ENCODE data around the gene ZNF384.
A peak's percentile ranks its signal among the peaks of the same experiment; 100 is the strongest.

ZNF384 gene

DNA sequence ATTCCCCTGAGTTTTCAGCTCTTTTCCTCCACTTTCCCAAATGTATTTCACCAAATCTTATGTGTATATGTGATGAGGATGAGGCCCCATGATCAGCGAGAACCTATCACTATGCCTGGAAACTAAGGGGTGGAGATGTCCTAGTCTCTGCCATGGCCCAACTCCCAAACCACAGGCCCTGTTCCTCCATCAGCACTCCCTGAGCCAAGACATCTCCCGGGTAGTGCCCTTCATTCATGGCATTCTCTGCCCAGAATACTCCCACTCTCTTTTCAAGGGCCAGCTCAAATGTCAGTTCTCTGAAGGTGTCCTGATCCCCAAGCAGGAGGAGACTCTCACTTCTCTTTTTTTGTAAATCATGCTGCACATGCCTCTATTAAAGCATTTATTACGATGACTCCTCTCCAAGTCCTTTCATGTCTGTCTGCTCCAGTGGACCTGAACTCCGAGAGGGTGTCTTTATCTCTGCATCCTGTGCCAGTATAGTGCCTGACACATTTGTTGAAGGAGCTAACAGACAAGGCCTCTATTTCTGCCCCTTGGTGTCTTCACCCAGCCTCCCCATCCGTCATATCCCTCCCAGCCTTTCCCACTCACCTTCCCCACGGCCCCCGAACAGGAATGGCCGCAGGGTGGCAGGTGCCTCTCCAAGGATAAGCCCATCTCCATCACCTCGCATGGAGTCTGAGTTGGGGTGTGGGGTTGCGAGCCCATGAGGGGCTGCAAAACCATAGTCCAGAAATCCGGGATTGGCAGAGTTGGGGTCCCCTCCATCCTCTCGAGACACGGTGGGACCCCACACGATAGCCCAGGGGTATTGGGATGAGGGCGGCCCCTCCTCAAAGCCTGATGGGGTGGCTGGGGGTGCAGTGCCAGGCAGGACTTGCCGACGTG is 7.8 kb upstream of the ZNF384 start:
- DNase-seq (ENCODE audit: low read depth) = peak; percentile 59
- TF ChIP-seq, protein P1, sequence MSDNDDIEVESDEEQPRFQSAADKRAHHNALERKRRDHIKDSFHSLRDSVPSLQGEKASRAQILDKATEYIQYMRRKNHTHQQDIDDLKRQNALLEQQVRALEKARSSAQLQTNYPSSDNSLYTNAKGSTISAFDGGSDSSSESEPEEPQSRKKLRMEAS (IDR thresholded peaks at IDR 0.05; ENCODE audit: low read depth, low read length) = no peak
- TF ChIP-seq, protein P2, sequence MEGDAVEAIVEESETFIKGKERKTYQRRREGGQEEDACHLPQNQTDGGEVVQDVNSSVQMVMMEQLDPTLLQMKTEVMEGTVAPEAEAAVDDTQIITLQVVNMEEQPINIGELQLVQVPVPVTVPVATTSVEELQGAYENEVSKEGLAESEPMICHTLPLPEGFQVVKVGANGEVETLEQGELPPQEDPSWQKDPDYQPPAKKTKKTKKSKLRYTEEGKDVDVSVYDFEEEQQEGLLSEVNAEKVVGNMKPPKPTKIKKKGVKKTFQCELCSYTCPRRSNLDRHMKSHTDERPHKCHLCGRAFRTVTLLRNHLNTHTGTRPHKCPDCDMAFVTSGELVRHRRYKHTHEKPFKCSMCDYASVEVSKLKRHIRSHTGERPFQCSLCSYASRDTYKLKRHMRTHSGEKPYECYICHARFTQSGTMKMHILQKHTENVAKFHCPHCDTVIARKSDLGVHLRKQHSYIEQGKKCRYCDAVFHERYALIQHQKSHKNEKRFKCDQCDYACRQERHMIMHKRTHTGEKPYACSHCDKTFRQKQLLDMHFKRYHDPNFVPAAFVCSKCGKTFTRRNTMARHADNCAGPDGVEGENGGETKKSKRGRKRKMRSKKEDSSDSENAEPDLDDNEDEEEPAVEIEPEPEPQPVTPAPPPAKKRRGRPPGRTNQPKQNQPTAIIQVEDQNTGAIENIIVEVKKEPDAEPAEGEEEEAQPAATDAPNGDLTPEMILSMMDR (IDR thresholded peaks at IDR 0.05; ENCODE audit: low read depth, low read length) = no peak
- no peak for TF ChIP-seq MYC (IDR thresholded peaks at IDR 0.05; ENCODE audit: low read depth, low read length)
- no peak for TF ChIP-seq POLR2A (IDR thresholded peaks at IDR 0.05; ENCODE audit: extremely low read depth, insufficient read length)
- H3K4me3 ChIP-seq (ENCODE audit: low read depth, low read length) = no peak overlapping the region

DNA sequence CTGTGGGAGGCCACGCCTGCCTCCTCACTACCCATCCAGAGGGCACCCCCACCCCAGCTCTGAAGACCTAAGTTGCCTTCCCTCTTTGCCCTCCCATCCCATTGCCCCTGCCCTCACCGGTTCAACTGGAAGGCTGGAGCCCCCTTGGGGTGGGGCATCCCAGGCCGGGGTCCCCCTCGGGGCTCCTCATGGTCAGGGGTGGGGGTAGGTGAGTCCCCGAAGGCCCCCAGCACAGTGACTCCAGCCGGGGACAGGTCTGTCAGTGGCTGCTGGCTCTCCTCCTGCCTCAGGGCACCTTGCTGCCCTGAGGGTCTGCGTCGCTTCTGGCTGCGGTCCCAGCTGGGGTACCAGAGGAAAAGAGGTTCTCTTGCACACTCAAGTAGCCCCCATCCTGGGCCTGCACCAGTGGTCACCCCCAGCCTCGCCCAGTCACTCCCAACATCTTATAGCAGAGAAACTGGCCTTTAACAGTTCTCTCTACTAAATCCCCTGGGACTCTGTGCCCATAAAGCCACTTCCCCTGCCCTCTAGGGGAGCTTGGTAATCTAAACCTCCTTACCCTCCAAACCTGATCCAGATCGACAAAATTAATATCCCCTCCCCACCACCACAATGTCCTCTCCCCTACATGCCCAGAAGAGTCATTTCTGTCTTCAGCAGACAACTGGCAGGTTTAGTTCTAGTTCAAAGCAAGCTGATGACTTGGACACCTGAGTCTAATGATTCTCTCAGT is 6.3 kb upstream of the ZNF384 start:
- H3K4me3 ChIP-seq (ENCODE audit: low read depth, low read length) = no peak overlapping the region
- DNase-seq (ENCODE audit: low read depth) = peak; percentile 83
- TF ChIP-seq, protein P1 (IDR thresholded peaks at IDR 0.05; ENCODE audit: low read depth, low read length) = no peak

DNA sequence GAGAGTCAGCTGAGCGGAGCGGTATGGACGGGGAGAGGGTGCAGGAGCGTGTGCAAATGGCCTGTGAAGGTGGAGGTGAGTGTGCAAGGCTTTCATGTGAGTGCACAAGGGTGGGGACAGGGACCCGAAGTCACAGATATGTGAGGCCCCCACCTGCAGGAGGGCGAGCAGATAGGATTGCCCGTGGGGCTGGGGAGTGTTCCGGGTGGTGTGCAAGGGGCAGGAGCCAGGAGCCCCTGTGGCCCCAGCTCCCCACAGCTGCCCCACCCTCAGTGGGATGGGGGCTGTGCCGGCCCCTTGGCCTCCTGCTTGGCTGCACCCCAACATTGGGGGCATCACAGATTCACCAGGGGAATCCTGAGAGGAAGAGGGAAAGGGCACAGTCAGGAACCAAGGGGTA is 5.5 kb upstream of the ZNF384 start:
- no peak overlapping the region for H3K4me3 ChIP-seq (ENCODE audit: low read depth, low read length)
- no peak for TF ChIP-seq POLR2A (IDR thresholded peaks at IDR 0.05; ENCODE audit: extremely low read depth, insufficient read length)
- TF ChIP-seq MYC (IDR thresholded peaks at IDR 0.05; ENCODE audit: low read depth, low read length) = no peak
- TF ChIP-seq, protein P2 (IDR thresholded peaks at IDR 0.05; ENCODE audit: low read depth, low read length) = no peak
- TF ChIP-seq, protein P1 (IDR thresholded peaks at IDR 0.05; ENCODE audit: low read depth, low read length) = no peak
- no peak for DNase-seq (ENCODE audit: low read depth)

DNA sequence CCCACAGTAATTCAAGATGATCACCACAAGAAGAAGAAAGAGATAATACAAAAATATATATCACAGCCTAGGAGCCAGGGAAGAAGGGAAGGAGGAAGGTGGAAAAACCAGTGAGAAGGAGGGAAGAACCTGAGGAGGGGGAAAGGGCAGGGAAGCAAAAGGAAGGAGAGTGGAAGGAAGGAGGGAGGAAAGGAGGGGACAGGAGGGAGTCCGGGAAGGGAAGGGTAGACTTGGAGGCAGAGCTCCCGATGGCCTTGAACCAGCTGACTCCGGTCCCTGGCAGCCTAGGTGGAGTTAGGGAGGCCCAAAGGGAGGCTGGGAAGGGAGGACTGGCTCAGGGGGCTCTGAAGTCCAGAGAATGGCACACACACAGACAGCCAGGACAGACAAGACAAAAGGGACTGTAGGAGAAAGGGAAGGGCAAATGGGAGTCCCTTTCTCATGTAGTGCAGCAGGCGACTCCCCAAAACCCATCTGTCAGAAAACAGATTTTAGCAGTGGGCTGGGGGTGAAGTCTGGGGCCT is 4.7 kb upstream of the ZNF384 start:
- DNase-seq (ENCODE audit: low read depth) = no peak
- H3K4me3 ChIP-seq (ENCODE audit: low read depth, low read length) = no peak overlapping the region
- TF ChIP-seq MYC (IDR thresholded peaks at IDR 0.05; ENCODE audit: low read depth, low read length) (no peak), POLR2A (IDR thresholded peaks at IDR 0.05; ENCODE audit: extremely low read depth, insufficient read length) (no peak)
- TF ChIP-seq, protein P2 (IDR thresholded peaks at IDR 0.05; ENCODE audit: low read depth, low read length) = no peak
- TF ChIP-seq, protein P1 (IDR thresholded peaks at IDR 0.05; ENCODE audit: low read depth, low read length) = no peak

DNA sequence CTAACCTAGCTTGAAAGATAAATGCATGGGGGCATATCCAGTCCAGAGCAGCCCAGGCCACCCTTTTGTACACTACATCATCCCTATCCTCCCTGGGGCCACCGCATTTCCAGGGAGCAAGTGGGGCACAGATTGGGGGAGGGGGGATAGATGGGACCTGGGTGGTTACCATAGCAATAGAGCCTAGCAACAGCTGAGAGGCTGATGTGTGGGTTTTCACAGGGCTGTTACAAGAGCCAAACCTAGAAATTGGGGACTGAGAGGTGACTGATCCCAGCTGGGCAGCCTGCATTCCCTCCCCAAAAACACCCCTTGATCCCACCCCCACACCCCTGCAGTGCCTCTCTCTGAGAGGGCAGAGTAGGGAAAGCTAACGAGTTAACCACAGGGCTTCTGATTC is 3.7 kb upstream of the ZNF384 start:
- TF ChIP-seq, protein P2 (IDR thresholded peaks at IDR 0.05; ENCODE audit: low read depth, low read length) = no peak
- TF ChIP-seq, protein P1 (IDR thresholded peaks at IDR 0.05; ENCODE audit: low read depth, low read length) = no peak
- TF ChIP-seq POLR2A (IDR thresholded peaks at IDR 0.05; ENCODE audit: extremely low read depth, insufficient read length) = no peak
- no peak for TF ChIP-seq MYC (IDR thresholded peaks at IDR 0.05; ENCODE audit: low read depth, low read length)
- no peak for DNase-seq (ENCODE audit: low read depth)
- no peak overlapping the region for H3K4me3 ChIP-seq (ENCODE audit: low read depth, low read length)
